Activated naive CD4-positive, alpha-beta T cell treated with anti-CD3 and anti-CD28 coated beads, Interleukin-2, amount 50 U/mL, for 24 hours (primary cell): Measurements from ENCODE around the gene EHD4.

Source experiments
- H3K27ac Mint-ChIP-seq: one replicate; pipeline ENCODE4 v1.8.0; 2021; ENCODE audit warnings: mild to moderate bottlenecking, mixed read lengths
- H3K27me3 Mint-ChIP-seq: one replicate; pipeline ENCODE4 v1.8.0; 2021; ENCODE audit warnings: mixed read lengths
- H3K36me3 Mint-ChIP-seq: one replicate; pipeline ENCODE4 v1.8.0; 2021; ENCODE audit warnings: mixed read lengths
- H3K4me1 Mint-ChIP-seq: one replicate; pipeline ENCODE4 v1.8.0; 2021; ENCODE audit warnings: mixed read lengths
- H3K4me3 Mint-ChIP-seq: one replicate; pipeline ENCODE4 v1.8.0; 2021; ENCODE audit warnings: mild to moderate bottlenecking, mixed read lengths
- H3K9me3 Mint-ChIP-seq: one replicate; pipeline ENCODE4 v1.8.0; 2021; ENCODE audit warnings: mixed read lengths

The EHD4 gene

DNA sequence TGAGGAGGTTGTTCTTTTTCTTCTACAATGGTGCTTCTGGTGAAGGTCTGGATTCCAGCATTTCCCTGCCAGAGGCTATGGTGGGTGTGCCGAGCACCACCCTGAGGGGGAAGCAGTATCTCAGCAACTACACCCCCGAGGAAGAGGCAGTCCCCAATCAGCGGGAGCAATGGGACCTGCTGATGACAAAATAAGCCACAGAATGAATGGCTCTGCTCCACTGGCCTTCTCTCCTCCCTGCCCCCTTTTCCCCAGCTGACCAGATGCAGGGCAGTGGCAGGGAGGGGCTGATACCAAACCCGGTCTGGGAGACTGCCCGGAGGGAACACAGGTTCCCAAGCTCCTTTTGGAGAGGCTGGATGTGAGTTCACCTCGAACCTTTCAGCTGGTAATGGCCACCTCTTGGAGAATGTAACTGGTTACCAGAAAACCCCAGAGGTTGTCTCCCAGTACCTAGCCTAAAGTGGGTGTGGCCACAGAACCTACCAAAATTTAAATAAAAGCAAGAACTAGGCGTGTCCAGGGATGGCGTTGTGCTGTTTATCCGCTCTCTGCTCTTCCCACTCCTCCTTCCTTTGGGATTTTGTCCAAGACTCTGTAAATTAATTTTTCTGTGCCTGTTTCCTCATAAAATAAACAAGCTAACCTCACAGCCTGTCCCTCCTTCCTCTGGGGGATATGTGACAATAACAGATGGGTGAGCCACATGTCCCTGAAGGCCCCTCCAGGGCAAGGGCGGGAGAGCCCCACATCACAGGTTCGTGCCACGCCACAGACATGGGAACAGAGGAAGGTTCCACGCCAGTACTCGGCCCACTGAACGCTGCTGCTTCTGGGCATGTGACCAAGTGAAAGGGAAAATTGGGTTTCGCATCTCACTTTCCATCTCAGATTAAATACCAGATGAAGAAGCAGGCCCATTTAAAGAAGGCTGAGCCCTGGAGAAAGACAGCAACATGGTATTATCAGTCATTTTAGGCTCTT is 43.4 kb downstream of the EHD4 start:
- Mint-ChIP-seq H3K9me3 (no peaks in the 10 kb centered on the region), H3K27me3 (no peaks in the 10 kb centered on the region), H3K4me1 (peaks cover 45% of the 10 kb centered on the region), H3K4me3 (no peak overlapping the region), H3K36me3 (peaks cover 3% of the 10 kb centered on the region), H3K27ac (no peak overlapping the region)

DNA sequence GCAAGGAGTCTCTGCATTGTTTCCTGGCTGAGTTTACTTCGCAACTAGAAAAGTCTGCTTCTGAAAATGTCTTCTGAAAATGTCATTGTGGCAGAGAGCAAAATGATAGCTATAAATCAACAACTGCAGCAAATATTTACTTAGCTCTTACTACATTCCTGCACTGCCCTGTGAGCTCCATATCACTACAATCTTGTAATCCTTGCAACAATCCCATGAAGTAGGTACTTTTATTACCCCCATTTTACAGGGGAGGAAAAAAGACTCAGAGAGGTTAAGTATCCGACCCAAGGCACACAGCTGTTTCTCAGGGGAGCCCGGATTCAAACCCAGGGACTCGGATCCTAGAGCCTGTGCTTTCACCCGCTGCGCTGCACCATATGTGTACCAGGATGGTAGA is 44.3 kb downstream of the EHD4 start:
- H3K27ac Mint-ChIP-seq, result no peak overlapping the region
- no peak overlapping the region for H3K4me3 Mint-ChIP-seq
- H3K4me1 Mint-ChIP-seq, result peaks cover 36% of the 10 kb centered on the region
- H3K9me3 Mint-ChIP-seq, result no peaks in the 10 kb centered on the region
- H3K36me3 Mint-ChIP-seq, result peaks cover 3% of the 10 kb centered on the region
- H3K27me3 Mint-ChIP-seq, result no peaks in the 10 kb centered on the region

DNA sequence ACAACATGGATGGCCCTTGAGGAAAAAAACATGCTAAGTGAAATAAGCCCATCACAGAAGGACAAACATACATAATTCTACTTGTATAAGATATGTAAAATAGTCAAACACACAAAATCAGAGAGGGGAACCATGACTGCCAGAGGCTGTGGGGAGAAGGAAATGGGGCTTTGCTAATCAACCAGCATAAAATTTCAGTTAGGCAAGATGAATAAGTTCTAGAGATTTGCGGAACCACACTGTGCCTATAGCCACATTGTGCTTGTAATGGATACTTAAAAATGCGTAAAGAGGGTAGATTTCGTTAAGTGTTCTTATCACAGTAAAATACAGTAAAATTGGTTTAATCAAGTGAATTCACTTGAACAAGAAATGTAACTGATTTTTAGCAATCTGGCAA is 44.8 kb downstream of the EHD4 start:
- Mint-ChIP-seq H3K4me3 (no peak overlapping the region), H3K27ac (peak overlapping the region; percentile 0), H3K27me3 (no peaks in the 10 kb centered on the region), H3K36me3 (peaks cover 1% of the 10 kb centered on the region), H3K4me1 (peaks cover 34% of the 10 kb centered on the region), H3K9me3 (no peaks in the 10 kb centered on the region)

DNA sequence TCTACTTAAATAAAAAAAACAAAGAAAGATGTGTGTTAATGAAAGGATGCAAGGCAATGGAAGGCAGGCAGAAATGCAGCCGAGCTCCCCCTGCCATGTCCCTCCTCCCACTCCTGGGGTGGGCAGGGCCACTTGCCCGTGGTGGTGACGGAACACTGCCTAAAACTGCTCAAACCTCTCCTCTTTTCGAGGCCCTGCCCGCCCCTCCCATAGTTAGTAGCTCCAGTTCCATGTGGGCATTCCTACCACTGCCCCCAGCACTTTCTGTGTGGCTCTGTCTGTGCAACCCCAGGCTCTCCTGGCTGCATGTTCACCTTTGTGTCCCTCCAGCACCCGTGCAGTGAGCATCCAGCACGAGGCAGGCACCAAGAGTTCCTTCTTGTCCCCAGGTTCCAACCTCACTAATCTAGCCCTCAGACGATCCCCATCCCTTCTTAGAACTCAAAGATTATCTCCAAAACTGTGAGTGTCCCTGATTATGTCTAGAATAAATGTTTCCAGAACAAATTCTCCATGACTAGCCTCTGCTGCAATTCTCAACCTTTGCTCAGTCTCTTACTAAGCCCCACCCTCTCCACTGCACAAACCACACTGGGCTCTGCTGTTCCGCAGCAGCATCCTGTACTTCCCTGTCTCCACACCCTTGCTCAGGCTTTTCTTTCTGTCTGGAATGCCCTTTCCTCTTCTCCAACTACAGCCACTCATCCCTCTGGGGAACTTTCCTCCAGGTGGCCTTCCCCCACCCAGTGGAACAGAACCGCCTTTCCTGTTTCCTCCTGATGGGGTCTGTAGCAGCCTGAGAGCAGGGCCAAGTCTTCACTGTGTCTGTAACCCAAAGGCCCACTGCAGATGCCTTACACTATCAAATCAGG is 45.9 kb downstream of the EHD4 start:
- H3K9me3 Mint-ChIP-seq, result no peaks in the 10 kb centered on the region
- peak overlapping the region; percentile 62 for H3K4me3 Mint-ChIP-seq
- peaks cover 34% of the 10 kb centered on the region for H3K4me1 Mint-ChIP-seq
- peaks cover 1% of the 10 kb centered on the region for H3K36me3 Mint-ChIP-seq
- H3K27me3 Mint-ChIP-seq, result no peaks in the 10 kb centered on the region
- peak overlapping the region; percentile 85 for H3K27ac Mint-ChIP-seq

DNA sequence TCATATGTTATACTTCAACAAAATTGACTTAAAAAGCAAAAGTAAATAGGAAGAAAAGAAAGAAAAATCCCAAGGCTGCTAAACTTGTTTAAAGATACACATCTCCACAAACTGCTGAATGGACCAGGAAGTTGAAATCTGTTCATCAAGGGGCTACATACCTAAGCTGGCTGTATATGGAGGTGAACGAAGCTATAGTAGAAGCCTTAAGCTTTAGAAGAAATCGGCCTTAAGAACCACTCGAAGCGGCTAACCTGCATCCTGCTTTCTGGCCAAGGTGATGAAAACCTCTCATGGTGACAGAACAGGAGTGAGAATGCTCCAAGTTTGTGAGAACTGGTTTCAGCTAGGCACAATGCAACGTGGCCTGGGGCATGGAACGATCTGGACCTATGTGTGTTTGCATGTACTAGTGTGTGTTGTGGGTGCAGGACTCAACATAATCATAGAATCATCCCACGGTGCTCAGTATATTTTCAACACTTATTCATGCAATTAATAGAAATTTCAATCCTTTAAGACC is 47.2 kb downstream of the EHD4 start:
- Mint-ChIP-seq H3K27ac (peak overlapping the region; percentile 70), H3K27me3 (no peaks in the 10 kb centered on the region), H3K36me3 (peaks cover 1% of the 10 kb centered on the region), H3K4me3 (no peak overlapping the region), H3K4me1 (peaks cover 34% of the 10 kb centered on the region), H3K9me3 (no peaks in the 10 kb centered on the region)

DNA sequence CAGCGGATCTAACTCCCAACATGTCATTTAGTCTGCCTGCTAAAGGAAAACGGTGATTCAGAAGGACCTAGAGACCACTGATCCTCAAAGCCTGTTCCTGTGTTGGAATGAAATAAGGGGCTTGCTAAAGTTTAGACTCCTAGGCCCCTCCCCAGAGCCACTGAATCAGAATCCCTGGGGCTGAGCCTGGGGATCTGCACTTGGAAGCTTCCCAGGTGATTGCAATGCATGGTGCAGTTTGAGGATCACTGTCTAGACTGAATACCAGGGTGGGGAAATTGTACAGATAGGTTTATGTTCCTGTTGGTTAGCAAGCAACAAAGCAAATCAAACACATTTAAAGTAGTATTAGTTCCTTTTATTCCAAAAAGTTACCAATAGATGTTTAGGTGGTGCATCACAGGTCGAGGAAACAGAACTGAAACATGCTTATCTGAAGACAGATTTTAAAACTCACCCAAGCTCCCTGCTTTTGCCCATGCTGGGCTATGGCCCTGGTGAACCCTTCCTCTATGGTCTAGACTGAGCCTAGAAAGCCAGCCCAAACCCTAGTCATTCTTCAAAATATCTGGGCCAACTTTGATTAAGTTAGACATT is 48.9 kb downstream of the EHD4 start:
- Mint-ChIP-seq H3K4me1 (peaks cover 23% of the 10 kb centered on the region), H3K27ac (no peak overlapping the region), H3K36me3 (peaks cover 3% of the 10 kb centered on the region), H3K27me3 (no peaks in the 10 kb centered on the region), H3K4me3 (no peak overlapping the region), H3K9me3 (no peaks in the 10 kb centered on the region)

DNA sequence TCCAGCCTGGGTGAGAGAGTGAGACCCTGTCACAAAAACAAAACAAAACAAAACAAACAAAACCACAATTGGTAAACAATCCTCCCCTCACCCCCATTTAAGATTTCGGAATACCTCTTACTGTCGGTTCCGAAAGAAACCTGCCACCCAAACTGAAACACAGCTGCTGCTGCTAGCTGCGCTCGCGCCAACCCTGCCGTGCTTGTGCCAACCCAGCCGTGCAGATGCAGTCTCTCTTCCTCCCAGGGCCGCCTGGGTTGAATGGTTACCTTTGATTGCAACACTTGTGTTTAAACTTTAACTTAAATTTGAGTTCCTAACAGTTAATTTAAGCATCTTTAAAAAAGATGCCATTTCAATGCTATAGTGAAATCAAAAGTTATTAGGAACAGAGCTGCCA is 50.0 kb downstream of the EHD4 start:
- peaks cover 21% of the 10 kb centered on the region for H3K4me1 Mint-ChIP-seq
- peaks cover 3% of the 10 kb centered on the region for H3K36me3 Mint-ChIP-seq
- H3K4me3 Mint-ChIP-seq, result no peak overlapping the region
- H3K27me3 Mint-ChIP-seq, result no peaks in the 10 kb centered on the region
- H3K9me3 Mint-ChIP-seq, result no peaks in the 10 kb centered on the region
- H3K27ac Mint-ChIP-seq, result no peak overlapping the region

DNA sequence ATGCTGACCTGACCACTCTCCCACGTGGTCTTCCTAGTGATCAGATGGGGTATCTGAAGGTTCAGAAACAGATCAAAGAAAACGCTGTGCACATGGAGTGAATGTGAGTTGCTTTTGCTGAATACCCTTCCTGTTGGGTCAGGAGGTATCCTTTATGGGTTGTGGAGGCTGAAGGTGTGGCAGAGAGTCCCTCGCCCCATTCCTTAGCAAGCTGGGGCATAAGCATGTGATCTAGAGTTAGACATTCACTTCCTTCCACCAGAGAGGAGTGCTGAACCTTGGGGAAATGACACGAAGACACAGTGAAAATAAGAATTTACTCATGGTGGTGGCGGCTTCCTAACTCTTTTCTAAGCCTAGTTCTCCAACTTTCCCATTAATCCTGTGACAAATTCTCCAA is 50.7 kb downstream of the EHD4 start:
- peaks cover 14% of the 10 kb centered on the region for H3K4me1 Mint-ChIP-seq
- H3K36me3 Mint-ChIP-seq, result peaks cover 3% of the 10 kb centered on the region
- H3K9me3 Mint-ChIP-seq, result no peaks in the 10 kb centered on the region
- H3K27ac Mint-ChIP-seq, result no peak overlapping the region
- H3K4me3 Mint-ChIP-seq, result no peak overlapping the region
- no peaks in the 10 kb centered on the region for H3K27me3 Mint-ChIP-seq

DNA sequence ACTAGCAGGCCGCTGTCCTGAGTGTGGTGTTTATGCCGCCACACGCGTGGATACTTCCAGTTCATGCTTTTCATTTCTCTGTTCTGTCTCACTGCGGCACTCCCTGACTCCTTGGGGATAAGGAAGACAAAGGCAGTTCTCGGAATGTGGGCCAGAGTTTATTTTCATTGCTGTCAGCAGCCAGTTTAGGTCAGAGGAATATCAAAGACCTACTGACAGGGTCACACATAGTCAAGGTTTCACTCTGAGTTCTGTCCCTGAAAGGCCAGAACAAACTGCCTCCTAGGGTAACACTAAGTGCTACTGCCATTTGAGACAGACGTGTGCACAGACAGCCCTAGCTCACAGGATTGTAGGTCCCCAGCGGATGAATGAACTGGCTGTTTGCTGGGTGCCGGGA is 51.2 kb downstream of the EHD4 start:
- no peak overlapping the region for H3K27ac Mint-ChIP-seq
- H3K4me3 Mint-ChIP-seq, result no peak overlapping the region
- no peaks in the 10 kb centered on the region for H3K27me3 Mint-ChIP-seq
- no peaks in the 10 kb centered on the region for H3K9me3 Mint-ChIP-seq
- H3K4me1 Mint-ChIP-seq, result peaks cover 9% of the 10 kb centered on the region
- peaks cover 6% of the 10 kb centered on the region for H3K36me3 Mint-ChIP-seq

DNA sequence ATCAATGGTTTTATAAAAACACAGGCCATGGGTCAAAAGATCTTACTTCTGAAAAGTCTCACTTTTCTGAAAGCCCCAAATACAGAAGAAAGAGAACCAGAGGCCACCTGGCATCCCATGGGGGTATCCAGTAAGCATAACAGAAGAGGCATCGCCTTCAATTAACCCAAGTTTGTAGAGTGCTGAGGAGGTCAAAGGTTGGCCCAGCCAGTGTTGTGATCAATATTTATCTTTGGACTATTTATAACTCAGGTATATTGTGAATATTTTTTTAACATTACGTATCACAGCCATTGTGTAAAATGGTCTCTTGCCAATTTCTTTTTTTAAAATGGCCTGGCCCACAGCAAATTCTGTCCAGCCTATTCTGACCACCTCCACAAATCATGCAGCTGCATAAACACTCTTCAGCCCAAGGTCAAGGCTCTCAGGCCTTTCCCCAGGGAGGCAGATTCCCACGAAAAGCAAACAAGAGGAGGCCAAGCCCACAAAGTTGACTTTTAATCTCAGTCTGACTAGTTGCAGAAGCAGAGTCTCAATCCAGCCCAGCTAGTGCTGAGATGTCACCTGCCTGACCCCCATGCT is 52.3 kb downstream of the EHD4 start:
- H3K9me3 Mint-ChIP-seq, result no peaks in the 10 kb centered on the region
- no peak overlapping the region for H3K27ac Mint-ChIP-seq
- H3K36me3 Mint-ChIP-seq, result peaks cover 6% of the 10 kb centered on the region
- H3K27me3 Mint-ChIP-seq, result no peaks in the 10 kb centered on the region
- no peak overlapping the region for H3K4me3 Mint-ChIP-seq
- no peaks in the 10 kb centered on the region for H3K4me1 Mint-ChIP-seq

DNA sequence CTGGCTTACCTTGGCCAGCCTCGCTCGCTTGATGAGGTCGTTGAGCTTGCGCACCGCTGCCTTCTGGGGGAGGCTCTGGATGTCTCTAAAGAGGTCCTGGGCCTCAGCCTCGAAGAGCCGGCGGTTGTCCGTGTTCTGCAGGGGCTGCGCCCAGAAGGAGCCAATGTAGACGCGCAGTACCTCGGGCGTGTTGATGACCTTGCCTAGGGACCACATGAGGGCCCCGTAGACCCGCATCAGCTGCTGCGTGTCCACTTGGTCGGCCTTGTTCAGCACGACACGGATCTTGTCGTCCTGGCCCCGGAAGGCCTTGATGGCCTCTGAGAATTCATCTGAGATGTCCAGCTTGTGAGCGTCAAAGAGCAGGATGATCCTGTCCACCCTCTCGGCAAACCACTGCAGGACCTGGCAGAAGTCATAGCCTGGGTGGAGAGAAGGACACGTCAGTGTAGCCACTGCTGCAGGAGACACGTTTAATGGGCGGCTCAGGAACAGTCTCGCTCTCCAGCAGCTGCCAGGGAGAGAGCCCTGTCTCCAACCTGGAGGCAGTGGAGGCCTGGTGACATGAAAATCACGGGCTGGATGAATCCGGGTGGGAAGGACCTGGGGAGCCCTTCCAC is 53.0 kb downstream of the EHD4 start:
- no peaks in the 10 kb centered on the region for H3K27me3 Mint-ChIP-seq
- H3K27ac Mint-ChIP-seq, result no peak overlapping the region
- H3K9me3 Mint-ChIP-seq, result no peaks in the 10 kb centered on the region
- peaks cover 6% of the 10 kb centered on the region for H3K36me3 Mint-ChIP-seq
- no peaks in the 10 kb centered on the region for H3K4me1 Mint-ChIP-seq
- H3K4me3 Mint-ChIP-seq, result no peak overlapping the region

DNA sequence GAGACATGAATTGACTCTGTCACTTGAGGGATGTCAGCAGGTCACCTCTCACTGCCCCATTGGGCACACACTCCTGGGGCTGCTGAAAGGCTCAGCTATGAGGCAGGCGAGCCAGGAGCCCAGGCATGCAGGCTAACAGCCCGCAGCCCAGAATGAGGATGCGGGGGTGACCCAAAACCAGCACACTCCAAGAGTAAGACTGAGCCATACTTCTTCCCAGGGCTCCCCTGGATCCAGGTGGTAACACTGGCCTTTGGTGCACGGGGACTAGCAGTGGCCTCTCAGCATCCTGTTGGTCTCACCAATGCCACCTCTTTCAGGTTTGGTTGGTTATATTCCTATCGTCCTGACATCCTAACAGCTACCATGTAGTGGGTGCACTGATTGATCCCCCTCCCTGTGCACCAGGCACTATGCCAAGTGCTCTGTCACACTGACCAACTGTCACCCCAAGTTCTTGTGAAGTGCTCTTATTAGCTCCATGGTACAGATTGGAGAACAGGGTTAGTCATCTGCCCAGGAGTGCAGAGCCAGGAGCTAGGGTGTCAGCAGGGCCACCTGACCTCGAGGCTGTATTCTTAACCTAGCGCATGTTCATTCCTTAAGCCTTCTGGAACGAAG is 53.7 kb downstream of the EHD4 start:
- Mint-ChIP-seq H3K9me3 (no peaks in the 10 kb centered on the region), H3K36me3 (peaks cover 6% of the 10 kb centered on the region), H3K27ac (no peak overlapping the region), H3K4me3 (no peak overlapping the region), H3K4me1 (no peaks in the 10 kb centered on the region), H3K27me3 (no peaks in the 10 kb centered on the region)

DNA sequence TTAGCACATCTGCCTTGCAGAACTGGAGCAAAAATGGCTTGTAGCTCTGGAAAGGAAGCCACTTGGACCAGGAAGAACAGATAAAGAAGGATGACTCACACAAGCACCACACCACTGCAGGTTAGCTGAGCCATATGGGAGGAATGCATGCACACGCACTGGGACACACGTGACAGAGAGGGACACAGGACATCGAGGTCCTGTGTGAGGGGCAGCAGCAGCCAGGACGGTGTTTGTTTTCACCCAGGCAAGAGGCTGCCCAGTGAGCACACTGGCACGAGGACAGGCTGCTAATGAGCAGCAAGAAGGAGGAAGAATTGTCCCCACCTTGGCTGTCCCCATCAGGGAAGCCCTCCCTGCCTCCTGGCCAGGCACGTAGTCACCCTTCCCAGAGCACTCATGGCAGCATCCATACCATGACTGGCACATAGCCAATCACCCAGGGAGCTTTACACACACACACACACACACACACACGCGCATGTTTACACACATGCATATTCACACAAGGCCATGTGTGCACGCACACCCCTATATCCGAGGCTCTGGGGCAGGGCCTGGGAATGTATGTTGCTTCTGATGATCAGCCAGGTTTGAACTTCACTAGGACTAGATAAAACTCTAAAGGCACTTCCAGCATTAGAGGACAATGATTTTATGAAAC is 54.5 kb downstream of the EHD4 start:
- H3K27me3 Mint-ChIP-seq, result no peaks in the 10 kb centered on the region
- no peaks in the 10 kb centered on the region for H3K4me1 Mint-ChIP-seq
- no peaks in the 10 kb centered on the region for H3K9me3 Mint-ChIP-seq
- no peak overlapping the region for H3K27ac Mint-ChIP-seq
- H3K36me3 Mint-ChIP-seq, result peaks cover 6% of the 10 kb centered on the region
- no peak overlapping the region for H3K4me3 Mint-ChIP-seq
